HG03103 (cell line): ENCODE results near the gene DNAJC18.
"Not testable (repeated sequence)": the region's sequence is repeated elsewhere in the genome, so short reads cannot be mapped to it uniquely, and the experiment has no call there.

Experiments used
- ATAC-seq: cut with Tn5 transposase; IDR thresholded peaks from one replicate; pipeline ENCODE4 v1.9.1; 2021; ENCODE audit warnings: low read depth; ENCODE audit not compliant: unreplicated experiment

The DNAJC18 gene

DNA sequence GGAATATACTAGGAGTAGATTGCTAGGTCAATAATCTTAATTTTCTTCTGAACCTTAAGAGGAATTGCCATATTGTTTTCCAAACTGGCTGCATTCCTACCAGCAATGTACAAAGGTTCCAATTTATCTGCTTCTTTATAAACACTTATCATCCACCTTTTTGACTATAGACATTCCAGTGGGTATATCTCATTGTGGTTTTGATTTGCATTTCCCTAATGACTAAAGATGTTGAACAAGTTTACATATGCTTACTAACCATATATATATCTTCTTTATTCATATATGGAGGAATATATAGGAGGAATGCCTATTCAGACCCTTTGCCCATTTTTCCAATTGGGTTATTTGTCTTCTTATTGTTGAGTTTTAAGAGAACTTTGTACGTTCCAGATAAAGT is 7.6 kb downstream of the DNAJC18 start:
- ATAC-seq = no peak

- no peak for ATAC-seq
Observed at GRCh38 chr5:139430015-139430414, 9.3 kb downstream of the DNAJC18 start.

DNA sequence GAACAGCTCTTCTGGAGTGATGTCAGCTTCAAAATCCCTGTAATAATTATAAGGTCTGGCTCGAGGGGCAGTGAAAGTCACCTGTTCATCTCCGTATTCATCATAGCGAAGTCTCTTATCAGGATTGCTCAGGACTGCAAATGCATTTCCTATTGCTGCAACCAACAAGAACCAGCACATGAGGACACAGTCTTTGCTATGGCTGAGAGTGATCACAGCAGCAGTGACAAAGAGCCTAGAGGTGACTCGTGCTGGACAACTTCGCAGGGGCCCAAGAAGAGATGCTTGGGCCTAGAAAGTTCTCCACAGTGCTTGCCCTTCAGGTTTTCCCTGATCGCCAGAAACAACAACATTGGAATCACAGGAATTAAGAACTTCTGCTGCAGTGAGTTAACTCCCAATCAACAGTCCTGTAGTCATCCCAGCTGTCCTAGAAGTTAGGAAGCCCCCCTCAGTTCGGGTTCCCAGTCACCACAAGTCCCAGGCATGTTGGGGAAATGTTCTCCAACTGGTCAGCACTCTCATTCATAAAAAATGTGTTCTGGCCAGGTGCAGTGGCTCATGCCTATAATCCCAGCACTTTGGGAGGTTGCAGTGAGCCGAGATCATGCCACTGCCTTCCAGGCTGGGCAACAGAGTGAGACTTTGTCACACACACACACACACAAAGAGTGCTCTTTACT is 13.0 kb downstream of the DNAJC18 start:
- ATAC-seq = no peak

DNA sequence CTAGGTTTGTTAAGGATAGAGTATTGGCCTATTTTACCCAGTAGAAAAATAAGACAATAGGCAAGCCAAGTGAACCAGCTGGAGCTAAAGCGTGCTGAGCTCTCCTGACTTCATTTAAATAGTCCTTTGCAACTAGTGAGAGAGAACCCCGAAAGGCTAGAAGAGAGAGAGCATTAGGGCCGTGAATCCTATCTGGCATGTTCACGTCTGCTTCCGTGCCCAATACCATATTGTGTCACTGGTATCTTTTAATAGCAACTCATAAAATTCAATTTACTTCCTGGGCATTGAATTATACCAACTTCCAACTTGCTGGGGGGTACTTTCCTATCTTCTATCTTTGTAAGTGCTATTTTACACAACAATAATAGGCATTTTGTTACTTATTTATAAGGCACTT is 13.8 kb downstream of the DNAJC18 start:
- ATAC-seq = no peak

DNA sequence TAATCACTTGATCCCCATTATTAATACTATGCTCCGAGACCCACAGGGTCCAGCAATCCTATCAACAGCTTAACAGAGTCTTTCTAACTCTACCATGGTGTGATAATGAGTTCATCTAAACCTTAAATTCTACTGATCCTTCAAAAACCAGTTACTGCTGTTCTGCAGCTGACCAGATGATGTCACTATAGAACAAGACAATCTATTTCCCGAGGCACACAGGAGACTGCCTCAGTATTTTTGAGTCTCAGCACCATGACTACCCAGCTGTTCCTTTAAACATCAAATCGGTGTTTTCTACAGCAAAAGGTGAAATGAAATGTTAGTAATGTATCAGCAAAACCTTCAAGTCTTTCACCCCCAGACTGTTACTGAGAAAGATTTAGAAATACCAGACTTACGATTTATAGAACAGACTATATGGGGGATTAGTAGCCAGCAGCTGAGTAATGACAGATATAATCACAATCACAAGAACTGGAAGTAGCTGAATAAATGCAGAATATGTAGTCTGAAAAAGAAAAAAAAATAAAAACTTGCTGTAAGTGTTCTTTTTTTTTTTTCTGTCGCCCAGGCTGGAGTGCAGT is 16.9 kb downstream of the DNAJC18 start:
- peak; percentile 54 for ATAC-seq

DNA sequence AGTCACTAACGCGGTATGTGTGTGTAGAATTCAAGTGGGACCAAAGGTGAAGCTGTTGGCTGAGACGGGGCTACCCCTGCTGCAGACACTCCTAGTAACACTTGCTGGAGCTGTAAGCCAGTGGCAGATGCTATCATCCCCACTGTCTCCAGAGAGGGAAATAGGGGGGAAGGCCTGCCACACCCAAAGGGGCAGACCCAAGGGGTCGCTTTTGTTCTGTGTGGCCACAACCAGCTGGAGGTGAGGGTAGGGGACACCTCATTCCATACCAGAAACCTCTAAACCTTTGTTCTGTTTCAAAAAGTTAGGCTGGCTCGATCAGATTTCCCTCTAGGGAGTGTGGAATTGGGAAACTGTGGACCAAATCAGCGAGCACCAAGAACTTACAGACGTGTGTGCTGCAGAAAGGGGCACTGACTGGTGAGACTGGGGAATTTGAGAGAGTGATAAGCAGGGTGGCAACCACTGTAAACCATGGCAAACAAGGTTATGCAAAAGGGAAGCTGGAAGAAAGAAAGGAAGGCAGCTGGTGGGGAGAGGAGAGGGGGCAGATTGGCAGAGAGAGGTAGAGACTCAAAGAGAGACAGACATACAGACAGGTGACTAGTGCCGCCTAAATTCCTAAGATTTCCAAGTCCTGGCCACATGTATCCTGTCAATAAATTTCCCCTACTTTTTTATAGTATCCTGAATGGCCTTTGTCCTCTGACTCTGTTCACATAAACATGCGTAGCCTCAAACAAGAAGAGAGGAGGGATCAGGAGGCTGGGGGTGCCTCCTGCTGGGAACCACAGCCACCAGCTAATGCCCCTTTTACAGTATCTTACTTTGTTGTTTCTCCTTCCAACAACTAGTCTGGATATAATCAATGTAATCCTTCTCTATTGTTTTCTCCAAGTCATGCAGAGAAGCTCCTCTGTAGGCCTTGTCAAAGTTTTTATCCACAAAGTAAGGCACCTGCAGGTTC is 19.8 kb downstream of the DNAJC18 start:
- ATAC-seq = no peak

GRCh38 chr5:139418793-139419192 is 20.5 kb downstream of the DNAJC18 start:
- no peak for ATAC-seq

- ATAC-seq = no peak
Observed at GRCh38 chr5:139417214-139417613, 22.1 kb downstream of the DNAJC18 start.

DNA sequence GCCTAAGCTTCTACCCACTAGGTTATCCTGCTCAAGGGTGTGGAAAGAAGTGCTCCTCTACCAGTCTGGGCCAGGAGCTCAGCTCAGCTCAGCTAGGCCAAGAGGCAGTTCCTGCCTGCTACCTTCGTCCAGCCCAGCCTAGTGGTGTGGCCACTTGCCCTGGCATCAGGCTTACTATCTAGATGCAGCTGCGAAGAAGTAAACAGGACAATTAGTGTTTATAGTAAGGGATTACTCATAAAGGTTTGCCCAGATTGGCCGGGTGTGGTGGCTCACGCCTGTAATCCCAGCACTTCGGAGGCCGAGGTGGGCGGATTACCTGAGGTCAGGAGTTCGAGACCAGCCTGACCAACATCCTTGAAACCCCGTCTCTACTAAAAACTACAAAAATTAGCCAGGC is 22.7 kb downstream of the DNAJC18 start:
- no peak for ATAC-seq

DNA sequence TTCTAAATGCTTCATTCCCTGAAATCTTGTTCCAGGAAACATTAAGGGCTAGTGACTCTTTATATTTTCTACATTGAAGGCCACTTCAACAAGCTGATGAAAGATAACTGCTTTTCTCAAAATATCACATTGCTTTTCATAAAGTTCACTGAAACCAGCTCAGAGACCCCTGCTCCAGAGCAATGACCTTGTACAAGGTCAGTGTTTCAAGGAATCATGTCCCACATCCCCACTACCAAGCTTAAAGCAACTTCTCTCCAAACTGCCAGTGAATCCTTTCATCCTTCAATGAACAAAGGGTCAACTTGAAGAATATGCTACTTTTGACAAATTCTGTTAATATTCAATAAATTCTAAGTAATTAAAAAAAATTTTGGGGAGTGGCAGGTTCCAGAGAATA is 23.5 kb downstream of the DNAJC18 start:
- ATAC-seq = no peak

DNA sequence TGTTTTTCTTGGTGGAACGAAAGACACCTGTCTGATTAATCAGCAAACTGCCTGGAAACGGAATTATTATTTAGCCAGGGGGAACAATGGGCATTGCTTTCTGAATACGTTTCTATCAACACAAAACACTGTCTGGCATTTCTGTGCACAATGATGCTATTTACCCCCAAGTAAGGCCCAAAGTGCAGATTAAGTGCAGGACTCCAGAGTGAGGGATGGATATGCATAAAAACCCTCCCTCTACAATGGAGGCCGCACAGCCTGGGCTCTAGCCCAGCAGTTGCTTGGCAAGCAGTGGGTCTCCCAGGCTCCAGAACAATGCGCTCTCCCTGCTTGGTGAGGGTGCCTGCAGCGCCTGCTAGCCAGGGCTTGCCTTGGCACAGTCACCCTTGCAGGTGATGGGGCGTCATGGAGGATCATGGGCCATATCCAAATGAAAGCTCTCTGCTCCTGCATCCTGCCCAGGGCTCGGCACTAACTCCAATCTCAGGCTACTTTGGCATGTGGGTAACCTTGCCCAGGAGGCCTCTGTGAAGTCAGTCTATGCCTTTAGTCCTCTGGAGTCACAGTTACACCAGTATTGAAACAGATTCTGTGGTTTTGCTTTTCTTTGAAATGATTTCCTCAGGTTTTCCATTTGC is 24.0 kb downstream of the DNAJC18 start:
- ATAC-seq = no peak

GRCh38 chr5:139414581-139415130 is 24.7 kb downstream of the DNAJC18 start:
- no peak for ATAC-seq

DNA sequence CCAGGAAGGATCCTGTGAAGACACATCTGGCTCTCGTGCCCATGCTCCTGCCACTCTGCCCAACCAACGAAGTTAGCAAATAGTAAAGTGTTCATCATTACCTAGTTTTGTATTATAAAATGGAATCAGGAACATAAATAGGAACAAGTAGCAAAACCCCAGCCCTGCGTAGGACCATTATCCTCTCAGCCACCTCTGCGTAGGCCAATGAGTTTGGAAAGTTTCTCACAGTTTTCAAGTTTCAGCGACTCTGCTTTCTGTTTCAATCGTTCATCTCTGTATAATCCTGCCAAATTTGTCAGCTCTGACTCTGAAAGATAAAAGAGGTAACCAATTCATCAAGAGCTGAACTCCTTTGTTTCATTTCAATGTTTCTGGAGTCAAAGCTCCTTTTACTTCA is 25.4 kb downstream of the DNAJC18 start:
- no peak for ATAC-seq

- no peak for ATAC-seq
Observed at GRCh38 chr5:139413153-139413552, 26.2 kb downstream of the DNAJC18 start.

GRCh38 chr5:139410993-139411828 is 28.1 kb downstream of the DNAJC18 start:
- ATAC-seq = no peak

GRCh38 chr5:139410121-139410992 is 29.0 kb downstream of the DNAJC18 start:
- no peak for ATAC-seq

DNA sequence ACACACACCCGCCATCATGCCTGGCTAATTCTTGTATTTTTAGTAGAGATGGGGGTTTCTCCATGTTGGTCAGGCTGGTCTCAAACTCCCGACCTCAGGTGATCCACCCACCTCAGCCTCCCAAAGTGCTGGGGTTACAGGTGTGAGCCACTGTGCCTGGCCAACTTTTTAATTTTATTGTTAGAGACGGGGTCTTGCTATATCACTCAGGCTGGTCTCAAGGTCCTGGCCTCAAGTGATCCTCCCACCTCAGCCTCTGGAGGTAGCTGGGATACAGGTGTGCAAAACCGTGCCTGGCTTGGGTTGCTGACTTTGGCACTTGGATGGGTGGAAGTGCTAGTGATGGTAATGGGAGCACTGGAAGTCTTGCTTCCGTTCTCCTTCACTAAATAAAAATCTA is 30.2 kb downstream of the DNAJC18 start:
- not testable (repeated sequence) for ATAC-seq

GRCh38 chr5:139408191-139408590 is 31.1 kb downstream of the DNAJC18 start:
- ATAC-seq = no peak

DNA sequence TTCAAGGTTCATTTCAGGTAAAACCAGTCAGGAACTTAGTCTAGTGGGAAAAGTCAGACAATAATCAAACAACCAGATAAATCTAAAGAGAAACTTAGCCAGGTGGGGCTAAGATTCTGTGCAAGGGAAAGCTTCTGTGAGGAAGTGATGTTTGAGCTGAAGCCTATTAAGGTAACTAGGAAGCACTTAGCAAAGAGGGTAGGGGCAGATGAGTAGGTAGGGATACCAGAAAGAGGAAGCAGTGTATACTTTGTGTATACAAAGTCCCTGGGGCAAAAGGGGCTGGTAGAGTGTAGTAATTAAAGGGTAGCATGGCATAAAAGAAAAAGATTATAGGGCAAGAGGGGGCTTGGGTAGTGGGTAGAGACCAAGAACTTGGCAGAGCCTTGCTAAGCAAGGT is 31.8 kb downstream of the DNAJC18 start:
- ATAC-seq = no peak
